ENCODE data around the gene PCNX2.

The PCNX2 gene

DNA sequence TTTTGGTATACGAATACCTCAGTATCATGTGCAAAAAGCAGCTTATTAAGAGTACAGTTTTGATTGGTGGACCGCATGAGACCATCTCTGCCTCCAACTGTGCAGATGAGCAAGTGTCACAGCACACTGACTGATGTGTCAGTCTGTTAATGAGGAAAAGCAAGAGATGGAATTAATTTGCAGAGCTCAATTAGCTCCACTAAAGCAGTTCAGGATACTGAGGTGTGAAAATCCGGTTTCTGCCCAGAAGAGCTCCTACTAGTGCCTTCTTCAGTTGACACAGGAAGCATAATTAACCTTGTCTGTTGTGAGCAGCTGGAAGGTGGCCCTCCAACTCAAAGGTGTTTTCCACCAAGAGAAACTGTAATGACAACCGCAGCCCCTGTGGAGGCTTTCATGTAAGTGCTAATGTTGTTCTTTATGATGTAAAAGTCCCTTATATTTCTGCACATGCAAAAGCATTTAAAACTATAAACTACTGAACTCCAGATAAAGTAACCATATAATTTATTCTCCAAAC, 44.3 kb downstream of the PCNX2 start:
- H3K27ac ChIP-seq (ENCODE audit: low read depth, low read length): no peak overlapping the region
- H3K27me3 ChIP-seq (ENCODE audit: control insufficient read depth in 1 of 2, insufficient read depth in 2 of 2, low read length in 2 of 2): no peaks in the 10 kb centered on the region
- no peak overlapping the region for H3K9ac ChIP-seq (ENCODE audit: low read depth in 1 of 2, low read length in 2 of 2)

DNA sequence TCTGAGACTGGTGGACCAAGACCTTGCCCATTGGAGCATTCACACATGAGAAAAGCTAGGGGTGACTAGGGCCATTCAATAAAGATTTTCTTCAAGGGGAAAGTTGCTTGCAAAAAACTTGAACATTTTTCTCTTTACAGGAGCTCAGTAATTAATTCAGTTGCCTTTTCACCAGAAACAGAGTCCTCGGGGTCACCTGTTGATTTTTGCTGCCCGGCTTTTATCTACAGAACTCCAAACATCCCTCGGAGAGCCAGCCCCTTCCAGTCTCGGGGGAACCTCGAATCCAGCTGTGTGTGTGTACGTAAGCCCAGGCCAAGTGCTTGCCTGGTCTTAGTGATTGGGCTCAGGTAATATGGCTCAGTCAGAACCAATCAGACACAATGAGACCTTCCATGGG, 47.5 kb downstream of the PCNX2 start:
- Histone ChIP-seq H3K4me1 (ENCODE audit: control insufficient read depth in 1 of 2, insufficient read depth in 2 of 2, low read length in 2 of 2) (peaks cover 0 to 5% of the 10 kb centered on the region in 2 donors), H3K36me3 (ENCODE audit: control insufficient read depth in 1 of 2, insufficient read depth in 2 of 2, low read length in 2 of 2) (no peaks in the 10 kb centered on the region), H3K4me3 (ENCODE audit: low read depth in 1 of 2, low read length in 2 of 2) (no peak overlapping the region), H3K9me3 (ENCODE audit: control insufficient read depth in 1 of 2, low read length in 2 of 2) (no peaks in the 10 kb centered on the region), H3K9ac (ENCODE audit: low read depth in 1 of 2, low read length in 2 of 2) (no peak overlapping the region), H3K27me3 (ENCODE audit: control insufficient read depth in 1 of 2, insufficient read depth in 2 of 2, low read length in 2 of 2) (no peaks in the 10 kb centered on the region), H3K27ac (ENCODE audit: low read depth, low read length) (no peak overlapping the region)

More for the DNA sequence above, 44.3 kb downstream of the PCNX2 start:
- Histone ChIP-seq H3K4me1 (ENCODE audit: control insufficient read depth in 1 of 2, insufficient read depth in 2 of 2, low read length in 2 of 2) (peaks cover 0 to 6% of the 10 kb centered on the region in 2 donors), H3K4me3 (ENCODE audit: low read depth in 1 of 2, low read length in 2 of 2) (no peak overlapping the region), H3K36me3 (ENCODE audit: control insufficient read depth in 1 of 2, insufficient read depth in 2 of 2, low read length in 2 of 2) (no peaks in the 10 kb centered on the region), H3K9me3 (ENCODE audit: control insufficient read depth in 1 of 2, low read length in 2 of 2) (no peaks in the 10 kb centered on the region)

DNA sequence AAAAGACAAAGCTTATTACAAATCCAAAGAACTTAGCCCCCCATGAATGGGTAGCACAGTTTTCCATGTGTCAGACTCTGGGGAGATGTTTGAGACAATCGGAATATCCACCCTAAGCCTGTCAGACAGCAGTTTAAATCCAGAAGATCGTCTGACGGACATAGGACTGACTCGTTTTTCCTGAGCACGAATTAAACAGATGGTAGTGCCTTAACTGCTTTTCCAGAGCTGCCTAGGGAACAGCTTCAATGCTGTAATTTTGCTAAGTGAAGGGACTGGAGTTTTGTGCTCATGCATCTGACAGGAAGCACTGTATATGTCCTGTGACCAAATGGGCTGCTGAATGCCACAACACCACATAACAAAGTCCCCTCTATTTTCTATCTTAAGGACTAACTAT, 48.6 kb downstream of the PCNX2 start:
- Histone ChIP-seq H3K36me3 (ENCODE audit: control insufficient read depth in 1 of 2, insufficient read depth in 2 of 2, low read length in 2 of 2) (no peaks in the 10 kb centered on the region), H3K4me3 (ENCODE audit: low read depth in 1 of 2, low read length in 2 of 2) (no peak overlapping the region), H3K4me1 (ENCODE audit: control insufficient read depth in 1 of 2, insufficient read depth in 2 of 2, low read length in 2 of 2) (peaks cover 5 to 16% of the 10 kb centered on the region in 2 donors), H3K9ac (ENCODE audit: low read depth in 1 of 2, low read length in 2 of 2) (no peak overlapping the region), H3K27ac (ENCODE audit: low read depth, low read length) (no peak overlapping the region), H3K27me3 (ENCODE audit: control insufficient read depth in 1 of 2, insufficient read depth in 2 of 2, low read length in 2 of 2) (no peaks in the 10 kb centered on the region), H3K9me3 (ENCODE audit: control insufficient read depth in 1 of 2, low read length in 2 of 2) (no peaks in the 10 kb centered on the region)

DNA sequence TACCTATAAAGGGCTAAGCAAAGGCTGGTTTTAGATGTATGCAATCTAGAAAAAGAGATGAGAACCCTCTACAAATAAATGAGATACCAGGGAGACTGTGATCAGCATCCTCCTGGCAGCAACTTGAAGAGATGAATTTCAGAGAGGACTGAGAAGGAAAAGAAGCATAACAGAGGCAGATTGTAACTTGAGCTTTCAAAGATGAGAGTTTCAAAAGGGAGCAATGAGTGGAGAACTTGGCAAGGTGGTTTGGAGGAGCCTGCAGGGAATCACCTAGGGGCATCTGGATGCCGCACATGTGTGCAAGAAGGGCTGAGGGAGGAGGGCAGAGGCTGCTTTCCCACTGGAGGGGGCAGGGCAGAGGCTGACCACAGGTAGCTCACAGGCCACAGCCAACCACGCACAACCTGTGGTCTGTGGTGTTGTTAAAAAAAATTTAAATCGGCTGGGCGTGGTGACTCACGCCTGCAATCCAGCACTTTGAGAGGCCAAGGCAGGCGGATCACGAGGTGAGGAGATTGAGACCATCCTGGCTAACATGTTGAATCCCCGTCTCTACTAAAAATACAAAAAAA, 50.2 kb downstream of the PCNX2 start:
- H3K27me3 ChIP-seq (ENCODE audit: control insufficient read depth in 1 of 2, insufficient read depth in 2 of 2, low read length in 2 of 2): no peaks in the 10 kb centered on the region

DNA sequence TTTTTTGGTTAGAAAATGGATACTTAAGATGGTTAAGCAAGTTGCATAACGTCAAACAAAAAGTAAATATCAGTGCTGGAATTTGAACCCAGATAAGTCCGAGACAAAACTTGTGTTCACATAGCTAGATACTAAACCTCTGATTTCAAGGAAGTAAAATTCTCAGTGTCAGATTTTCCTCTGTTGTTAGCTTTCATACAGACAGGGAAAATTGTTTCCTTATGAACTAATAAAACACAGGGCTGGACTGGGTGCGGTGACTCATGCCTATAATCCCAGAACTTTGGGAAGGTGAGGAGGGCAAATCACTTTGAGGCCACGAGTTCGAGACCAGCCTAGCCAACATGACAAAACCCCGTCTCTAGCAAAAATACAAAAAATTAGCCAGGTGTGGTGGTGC, 51.3 kb downstream of the PCNX2 start:
- H3K36me3 ChIP-seq (ENCODE audit: control insufficient read depth in 1 of 2, insufficient read depth in 2 of 2, low read length in 2 of 2): no peaks in the 10 kb centered on the region
- H3K9ac ChIP-seq (ENCODE audit: low read depth in 1 of 2, low read length in 2 of 2): no peak overlapping the region
- H3K27me3 ChIP-seq (ENCODE audit: control insufficient read depth in 1 of 2, insufficient read depth in 2 of 2, low read length in 2 of 2): no peaks in the 10 kb centered on the region
- H3K4me3 ChIP-seq (ENCODE audit: low read depth in 1 of 2, low read length in 2 of 2): no peak overlapping the region
- peaks cover 17 to 30% of the 10 kb centered on the region in 2 donors for H3K4me1 ChIP-seq (ENCODE audit: control insufficient read depth in 1 of 2, insufficient read depth in 2 of 2, low read length in 2 of 2)
- H3K27ac ChIP-seq (ENCODE audit: low read depth, low read length): no peak overlapping the region
- H3K9me3 ChIP-seq (ENCODE audit: control insufficient read depth in 1 of 2, low read length in 2 of 2): no peaks in the 10 kb centered on the region

More for the DNA sequence above, 50.2 kb downstream of the PCNX2 start:
- Histone ChIP-seq H3K36me3 (ENCODE audit: control insufficient read depth in 1 of 2, insufficient read depth in 2 of 2, low read length in 2 of 2) (no peaks in the 10 kb centered on the region), H3K9ac (ENCODE audit: low read depth in 1 of 2, low read length in 2 of 2) (no peak overlapping the region), H3K27ac (ENCODE audit: low read depth, low read length) (no peak overlapping the region), H3K4me1 (ENCODE audit: control insufficient read depth in 1 of 2, insufficient read depth in 2 of 2, low read length in 2 of 2) (peaks cover 17 to 30% of the 10 kb centered on the region in 2 donors), H3K9me3 (ENCODE audit: control insufficient read depth in 1 of 2, low read length in 2 of 2) (no peaks in the 10 kb centered on the region), H3K4me3 (ENCODE audit: low read depth in 1 of 2, low read length in 2 of 2) (no peak overlapping the region)

DNA sequence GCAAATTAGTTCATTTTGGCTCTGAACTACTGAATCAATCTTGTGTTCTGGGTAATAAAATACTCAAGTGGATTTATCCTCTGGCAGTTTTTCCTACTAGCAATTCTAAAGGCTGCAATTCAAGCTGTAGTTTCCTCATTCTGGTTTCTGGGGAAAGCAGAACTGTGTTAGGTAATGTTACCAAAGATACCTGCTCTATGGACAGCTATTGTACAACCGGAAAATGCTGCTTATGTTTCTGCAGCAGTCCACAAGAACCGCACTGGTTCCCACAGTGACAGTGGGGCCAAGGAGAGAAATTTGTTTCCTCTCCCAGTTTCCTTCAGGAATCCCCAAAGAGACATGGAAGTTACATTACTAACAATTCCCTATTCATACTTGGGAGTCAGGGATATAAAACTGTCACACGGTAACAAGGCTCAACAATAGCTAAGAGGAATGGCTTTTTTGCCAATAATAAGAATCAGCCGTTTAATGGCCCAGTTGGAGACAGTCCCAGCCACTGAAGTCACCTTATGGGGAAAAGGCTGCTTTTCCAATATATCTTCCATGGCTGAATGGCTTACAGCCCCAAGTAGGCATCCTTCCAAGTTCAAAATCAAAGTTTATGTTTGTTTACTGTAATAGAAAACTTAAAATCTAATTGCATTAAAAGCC, 52.6 kb downstream of the PCNX2 start:
- H3K27me3 ChIP-seq (ENCODE audit: control insufficient read depth in 1 of 2, insufficient read depth in 2 of 2, low read length in 2 of 2): no peaks in the 10 kb centered on the region
- H3K27ac ChIP-seq (ENCODE audit: low read depth, low read length): no peak overlapping the region
- no peaks in the 10 kb centered on the region for H3K9me3 ChIP-seq (ENCODE audit: control insufficient read depth in 1 of 2, low read length in 2 of 2)
- H3K4me3 ChIP-seq (ENCODE audit: low read depth in 1 of 2, low read length in 2 of 2): no peak overlapping the region
- peaks cover 17 to 30% of the 10 kb centered on the region in 2 donors for H3K4me1 ChIP-seq (ENCODE audit: control insufficient read depth in 1 of 2, insufficient read depth in 2 of 2, low read length in 2 of 2)
- H3K36me3 ChIP-seq (ENCODE audit: control insufficient read depth in 1 of 2, insufficient read depth in 2 of 2, low read length in 2 of 2): no peaks in the 10 kb centered on the region
- no peak overlapping the region for H3K9ac ChIP-seq (ENCODE audit: low read depth in 1 of 2, low read length in 2 of 2)

DNA sequence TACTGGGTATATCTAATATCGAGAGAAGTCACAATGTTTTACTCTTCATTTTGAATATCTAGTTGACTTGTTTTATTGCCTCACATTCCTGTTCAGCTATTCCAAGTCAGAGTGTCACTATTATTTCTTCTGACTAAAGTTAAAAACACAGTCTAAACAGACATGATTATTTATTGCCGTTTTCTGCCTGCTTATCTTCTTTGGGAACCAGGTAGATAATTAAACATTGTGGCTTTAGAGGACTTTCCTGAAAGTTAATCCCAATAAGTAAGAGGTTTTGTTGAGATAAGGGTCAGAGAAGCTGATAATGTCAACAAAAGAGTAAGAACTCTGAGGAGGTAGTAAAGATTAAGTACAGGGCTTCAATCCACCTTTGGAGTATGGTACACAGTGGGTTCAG, 53.8 kb downstream of the PCNX2 start:
- H3K9ac ChIP-seq (ENCODE audit: low read depth in 1 of 2, low read length in 2 of 2): no peak overlapping the region
- H3K9me3 ChIP-seq (ENCODE audit: control insufficient read depth in 1 of 2, low read length in 2 of 2): no peaks in the 10 kb centered on the region
- H3K27ac ChIP-seq (ENCODE audit: low read depth, low read length): no peak overlapping the region
- peaks cover 17 to 30% of the 10 kb centered on the region in 2 donors for H3K4me1 ChIP-seq (ENCODE audit: control insufficient read depth in 1 of 2, insufficient read depth in 2 of 2, low read length in 2 of 2)
- no peaks in the 10 kb centered on the region for H3K27me3 ChIP-seq (ENCODE audit: control insufficient read depth in 1 of 2, insufficient read depth in 2 of 2, low read length in 2 of 2)
- no peak overlapping the region for H3K4me3 ChIP-seq (ENCODE audit: low read depth in 1 of 2, low read length in 2 of 2)
- H3K36me3 ChIP-seq (ENCODE audit: control insufficient read depth in 1 of 2, insufficient read depth in 2 of 2, low read length in 2 of 2): no peaks in the 10 kb centered on the region

DNA sequence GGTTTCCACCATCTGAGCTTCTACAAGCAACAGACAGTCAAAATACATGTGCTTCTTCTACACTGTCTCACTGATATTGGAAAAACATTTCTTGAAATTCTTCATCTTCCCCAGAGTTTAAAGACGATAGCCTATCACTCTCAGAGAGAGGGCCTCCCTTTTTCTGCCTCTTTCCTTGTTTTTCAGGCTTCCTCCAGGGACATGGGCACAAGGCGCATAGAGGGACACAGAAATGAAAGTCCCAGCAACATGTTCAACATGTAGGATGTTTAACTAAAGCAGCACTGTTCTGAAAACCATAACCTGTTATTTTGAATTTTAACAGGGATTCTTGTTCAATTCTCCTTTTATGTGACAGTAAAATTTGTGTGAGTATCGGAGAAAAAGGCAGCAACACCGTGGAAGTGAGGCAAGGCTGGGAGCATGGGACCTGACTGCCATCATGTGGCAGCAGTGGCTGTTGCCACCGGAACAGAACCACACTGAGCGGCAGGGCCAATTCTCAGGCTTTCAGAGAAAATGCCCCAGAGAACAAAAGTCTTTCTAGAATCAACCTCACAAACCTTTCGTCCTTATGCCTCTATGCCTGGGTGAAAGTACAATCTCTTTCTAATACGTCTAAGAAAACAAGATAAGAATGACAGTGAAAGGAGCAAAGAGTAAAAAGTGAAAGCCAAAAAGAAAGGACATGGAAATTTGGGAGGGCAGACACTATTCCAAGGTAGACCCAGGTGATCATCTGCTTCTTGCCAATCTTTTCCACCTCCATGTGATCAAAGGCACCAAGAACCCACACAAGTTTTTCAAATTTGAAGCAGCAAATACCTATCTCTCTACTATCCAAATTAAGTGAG, 54.5 kb downstream of the PCNX2 start:
- no peak overlapping the region for H3K9ac ChIP-seq (ENCODE audit: low read depth in 1 of 2, low read length in 2 of 2)
- peaks cover 17 to 30% of the 10 kb centered on the region in 2 donors for H3K4me1 ChIP-seq (ENCODE audit: control insufficient read depth in 1 of 2, insufficient read depth in 2 of 2, low read length in 2 of 2)
- no peaks in the 10 kb centered on the region for H3K27me3 ChIP-seq (ENCODE audit: control insufficient read depth in 1 of 2, insufficient read depth in 2 of 2, low read length in 2 of 2)
- no peaks in the 10 kb centered on the region for H3K36me3 ChIP-seq (ENCODE audit: control insufficient read depth in 1 of 2, insufficient read depth in 2 of 2, low read length in 2 of 2)
- peak overlapping the region; percentile 46 to 57 for H3K4me3 ChIP-seq (ENCODE audit: low read depth in 1 of 2, low read length in 2 of 2)
- H3K27ac ChIP-seq (ENCODE audit: low read depth, low read length): no peak overlapping the region
- no peaks in the 10 kb centered on the region for H3K9me3 ChIP-seq (ENCODE audit: control insufficient read depth in 1 of 2, low read length in 2 of 2)

DNA sequence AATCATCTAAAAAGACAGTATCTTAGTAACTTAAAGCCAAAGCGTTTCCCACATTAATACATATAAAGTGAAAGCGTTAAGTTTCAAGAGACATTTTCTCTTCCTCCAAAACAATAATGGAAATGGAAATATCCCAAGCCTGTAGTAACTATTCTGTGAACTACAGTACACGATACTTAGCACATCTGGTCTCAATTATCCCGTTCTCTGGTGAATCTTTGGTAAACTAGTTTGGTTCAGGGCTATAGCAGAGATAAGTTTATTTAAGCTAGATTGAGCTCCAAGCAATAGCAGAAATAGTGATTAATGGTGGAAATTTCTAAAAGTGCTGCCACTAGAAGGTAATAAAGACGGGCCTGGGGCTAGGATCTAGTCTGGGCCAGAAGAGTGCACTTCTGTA, 55.2 kb downstream of the PCNX2 start:
- Histone ChIP-seq H3K4me1 (ENCODE audit: control insufficient read depth in 1 of 2, insufficient read depth in 2 of 2, low read length in 2 of 2) (peaks cover 17 to 30% of the 10 kb centered on the region in 2 donors), H3K9ac (ENCODE audit: low read depth in 1 of 2, low read length in 2 of 2) (no peak overlapping the region), H3K27ac (ENCODE audit: low read depth, low read length) (no peak overlapping the region), H3K9me3 (ENCODE audit: control insufficient read depth in 1 of 2, low read length in 2 of 2) (no peaks in the 10 kb centered on the region), H3K27me3 (ENCODE audit: control insufficient read depth in 1 of 2, insufficient read depth in 2 of 2, low read length in 2 of 2) (no peaks in the 10 kb centered on the region), H3K36me3 (ENCODE audit: control insufficient read depth in 1 of 2, insufficient read depth in 2 of 2, low read length in 2 of 2) (no peaks in the 10 kb centered on the region), H3K4me3 (ENCODE audit: low read depth in 1 of 2, low read length in 2 of 2) (peak overlapping the region in 1 of 2 donors; percentile 57)

DNA sequence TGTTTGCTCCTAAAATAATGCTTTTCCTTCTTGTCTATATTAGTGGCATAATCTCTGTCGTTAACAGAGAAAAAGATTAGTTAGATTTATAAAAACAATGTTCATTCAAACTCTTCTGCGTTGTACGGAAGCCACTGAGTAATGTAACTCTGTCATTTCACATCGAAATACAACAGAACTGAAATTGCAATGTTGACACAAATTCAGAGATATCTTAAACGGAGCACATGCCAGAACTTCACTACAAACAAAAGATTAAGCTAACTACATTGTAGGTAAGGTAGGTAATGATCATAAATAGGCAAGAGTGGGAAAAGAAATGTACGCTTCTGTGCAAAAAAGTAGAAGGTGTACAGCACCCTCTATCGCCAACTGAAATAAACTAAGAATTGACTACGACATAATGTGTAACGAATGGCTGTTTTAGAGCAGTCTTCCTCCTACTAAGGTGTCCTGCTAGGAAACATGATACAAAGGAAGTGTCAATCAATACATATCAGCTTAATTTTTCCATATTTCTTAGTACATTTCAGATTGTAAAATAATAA, 56.6 kb downstream of the PCNX2 start:
- Histone ChIP-seq H3K9ac (ENCODE audit: low read depth in 1 of 2, low read length in 2 of 2) (no peak overlapping the region), H3K4me3 (ENCODE audit: low read depth in 1 of 2, low read length in 2 of 2) (no peak overlapping the region), H3K27me3 (ENCODE audit: control insufficient read depth in 1 of 2, insufficient read depth in 2 of 2, low read length in 2 of 2) (no peaks in the 10 kb centered on the region), H3K27ac (ENCODE audit: low read depth, low read length) (no peak overlapping the region), H3K9me3 (ENCODE audit: control insufficient read depth in 1 of 2, low read length in 2 of 2) (no peaks in the 10 kb centered on the region), H3K4me1 (ENCODE audit: control insufficient read depth in 1 of 2, insufficient read depth in 2 of 2, low read length in 2 of 2) (peaks cover 17 to 30% of the 10 kb centered on the region in 2 donors), H3K36me3 (ENCODE audit: control insufficient read depth in 1 of 2, insufficient read depth in 2 of 2, low read length in 2 of 2) (no peaks in the 10 kb centered on the region)
